Posterior vena cava (tissue), 2 donors: ENCODE measurements around the gene GMPS. TPM values are rescaled to one million over a fixed set of nuclear protein-coding genes. Genes with fewer than 3 reads are reported as not detected.
"Not testable (repeated sequence)": the region's sequence is repeated elsewhere in the genome, so short reads cannot be mapped to it uniquely, and the experiment has no call there.

Experiments used
- DNase-seq: peaks from one replicate; pipeline ENCODE4 v3.0.0-alpha.2; 2020; ENCODE audit warnings: low spot score
- intact Hi-C, 2 donors: fragments of 100-400 bp; cut with DNase I; formaldehyde crosslinking; loops; one replicate each; pipeline versions ENCODE4 v1.14.1 to v1.14.2; 2022 to 2023
- total RNA-seq, 2 donors: library from RNA; stranded (reverse); fragmentation: NEBNext Ultra II Directional; extraction: Animal tissue kit (Norgen Biotek cat#: 25700); gene quantifications; one replicate each; pipeline ENCODE4 v1.2.1, GENCODE V29; 2021
- donor health status: DM: yes; HTN: yes; CAD: no.
- donor health status: DM: yes; HTN: yes; CAD: no.

The GMPS gene
- total RNA-seq, 2 donors from 2014 or later: 36.1 to 47.4 TPM

GRCh38 chr3:155870945-155871745 lies 695 bp downstream of the GMPS start:
- peak; percentile 88 for DNase-seq
- intact Hi-C loops: loop anchor here (1.0 to 5.0 kb wide), 2 partner anchors 28 to 64 kb away; partner anchors contain the start of gene C3orf33 (in 1 of the 2)

- intact Hi-C loops: loop anchor here (1.0 to 5.0 kb wide), 2 partner anchors 28 to 64 kb away; partner anchors contain the start of gene C3orf33 (in 1 of the 2)
- no peak for DNase-seq
Observed at GRCh38 chr3:155871746-155872158, 1.3 kb downstream of the GMPS start.

- intact Hi-C loops: loop anchor here in 1 of 2 donors (5.0 kb wide), 1 partner anchor 66 kb away; the partner anchor contains the start of gene C3orf33
- DNase-seq: no peak
Observed at GRCh38 chr3:155872904-155873646, 2.6 kb downstream of the GMPS start.

- intact Hi-C loops: no loop called here
Observed at GRCh38 chr3:155876037-155876436, 5.6 kb downstream of the GMPS start.

GRCh38 chr3:155876503-155876902 lies 6.1 kb downstream of the GMPS start:
- intact Hi-C loops: no loop called here
- DNase-seq: no peak

More at GRCh38 chr3:155876037-155876436, 5.6 kb downstream of the GMPS start:
- no peak for DNase-seq

GRCh38 chr3:155880286-155880685 lies 9.8 kb downstream of the GMPS start:
- intact Hi-C loops: no loop called here

GRCh38 chr3:155884292-155884691 lies 13.8 kb downstream of the GMPS start:
- no peak for DNase-seq
- intact Hi-C loops: no loop called here

More at GRCh38 chr3:155880286-155880685, 9.8 kb downstream of the GMPS start:
- no peak for DNase-seq

GRCh38 chr3:155885292-155885691 lies 14.8 kb downstream of the GMPS start:
- intact Hi-C loops: no loop called here
- no peak for DNase-seq

- not testable (repeated sequence) for DNase-seq
Observed at GRCh38 chr3:155886348-155886747, 15.9 kb downstream of the GMPS start.

GRCh38 chr3:155886915-155887314 lies 16.5 kb downstream of the GMPS start:
- no peak for DNase-seq
- intact Hi-C loops: no loop called here

More at GRCh38 chr3:155886348-155886747, 15.9 kb downstream of the GMPS start:
- intact Hi-C loops: not testable (repeated sequence)

GRCh38 chr3:155889212-155889611 lies 18.8 kb downstream of the GMPS start:
- intact Hi-C loops: no loop called here
- no peak for DNase-seq

GRCh38 chr3:155889952-155890351 lies 19.5 kb downstream of the GMPS start:
- intact Hi-C loops: no loop called here
- no peak for DNase-seq

GRCh38 chr3:155890671-155891190 lies 20.3 kb downstream of the GMPS start:
- intact Hi-C loops: no loop called here
- DNase-seq: no peak

- DNase-seq: no peak
- intact Hi-C loops: no loop called here
Observed at GRCh38 chr3:155891321-155891720, 20.9 kb downstream of the GMPS start.

GRCh38 chr3:155895379-155895900 lies 25.0 kb downstream of the GMPS start:
- no peak for DNase-seq
- intact Hi-C loops: no loop called here

- DNase-seq: no peak
- intact Hi-C loops: no loop called here
Observed at GRCh38 chr3:155906900-155907299, 36.5 kb downstream of the GMPS start.

GRCh38 chr3:155908086-155908485 lies 37.6 kb downstream of the GMPS start:
- intact Hi-C loops: no loop called here
- no peak for DNase-seq

GRCh38 chr3:155908605-155909004 lies 38.2 kb downstream of the GMPS start:
- no peak for DNase-seq
- intact Hi-C loops: no loop called here

GRCh38 chr3:155912090-155912489 lies 41.6 kb downstream of the GMPS start:
- intact Hi-C loops: no loop called here
- no peak for DNase-seq
